ENCODE results near the gene SGPL1.

Gene SGPL1

DNA sequence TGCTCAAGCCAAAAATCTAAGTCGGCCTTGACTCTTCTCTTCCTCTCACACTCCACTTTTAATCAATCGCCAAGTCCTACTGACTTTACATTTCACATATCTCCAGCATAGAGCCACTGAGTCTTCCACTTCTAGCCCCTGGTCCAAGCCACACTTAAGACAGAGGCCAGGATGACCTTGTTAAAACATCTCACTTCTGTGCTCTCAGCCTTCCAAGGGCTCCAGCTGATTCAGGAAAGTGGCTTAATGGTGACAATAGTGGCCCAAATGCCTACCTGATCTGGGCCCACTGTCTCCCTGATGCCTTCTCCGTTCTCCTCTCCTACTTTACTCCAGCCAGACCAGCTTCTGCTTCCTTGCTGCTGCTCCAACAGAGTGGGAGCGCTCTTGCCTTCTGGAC, 35.0 kb upstream of the SGPL1 start:
- DNase-seq (ENCODE audit: low read depth in 2 of 2) = no peak

DNA sequence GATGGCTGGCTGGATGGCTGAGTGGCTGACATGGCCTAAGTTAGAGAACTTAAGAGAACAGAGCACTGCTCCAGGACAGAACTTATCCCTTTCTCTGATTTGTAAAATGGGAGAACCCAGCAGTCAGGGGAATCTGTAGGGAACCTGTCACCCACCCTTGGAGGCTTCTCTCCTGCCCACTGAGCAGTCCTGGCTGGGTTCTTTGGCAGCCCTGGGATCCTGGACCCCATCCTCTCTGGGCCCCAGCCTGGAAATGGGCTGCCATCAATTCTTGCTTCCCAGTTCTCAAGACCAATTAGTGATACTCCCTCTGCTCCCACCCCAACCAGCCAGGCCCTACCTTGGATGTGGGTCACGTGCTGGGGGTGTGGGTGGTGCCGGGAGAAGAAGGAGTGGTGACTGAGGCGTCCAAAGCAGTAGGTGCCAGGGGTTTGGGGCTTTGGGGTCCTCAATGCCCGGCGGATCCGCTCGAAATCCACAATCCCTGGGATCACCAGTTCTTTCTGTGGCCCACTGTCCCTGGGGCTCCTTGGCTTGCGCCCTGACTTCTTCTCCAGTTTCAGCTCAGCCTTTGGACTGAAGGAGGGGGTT, 34.2 kb upstream of the SGPL1 start:
- DNase-seq (ENCODE audit: low read depth in 2 of 2) = no peak

DNA sequence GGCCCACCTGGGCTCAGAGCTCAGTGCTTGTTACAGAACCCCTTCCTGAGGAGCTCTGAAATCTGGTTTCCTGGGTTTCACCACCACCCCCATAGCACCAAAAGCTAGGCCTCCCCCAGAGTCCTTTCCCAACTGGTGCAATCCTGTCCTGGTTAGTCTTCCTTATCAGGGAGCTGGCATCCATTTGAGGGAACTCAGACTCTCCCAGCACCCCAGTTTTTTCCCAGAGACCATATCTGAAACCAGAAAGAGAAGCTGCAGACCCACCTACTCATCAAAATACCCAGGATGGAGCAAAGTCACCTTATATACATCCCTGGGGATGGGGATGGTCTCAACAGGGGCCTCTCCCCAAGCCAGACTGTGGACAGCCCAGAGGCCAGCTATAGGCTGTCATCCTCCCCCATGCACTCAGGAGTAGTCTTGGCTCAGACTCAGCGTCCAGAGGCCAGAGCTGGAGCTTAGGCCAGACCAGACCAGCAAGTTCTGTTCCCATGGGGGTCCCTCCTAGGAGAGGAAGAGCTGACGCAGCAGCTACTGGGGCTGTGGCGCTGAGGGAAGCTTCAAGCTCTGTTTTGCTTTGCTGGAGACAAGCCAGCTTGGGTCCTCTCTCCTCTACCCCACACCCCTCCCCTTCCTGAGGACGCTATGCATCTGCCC, 33.5 kb upstream of the SGPL1 start:
- no peak for DNase-seq (ENCODE audit: low read depth in 2 of 2)

DNA sequence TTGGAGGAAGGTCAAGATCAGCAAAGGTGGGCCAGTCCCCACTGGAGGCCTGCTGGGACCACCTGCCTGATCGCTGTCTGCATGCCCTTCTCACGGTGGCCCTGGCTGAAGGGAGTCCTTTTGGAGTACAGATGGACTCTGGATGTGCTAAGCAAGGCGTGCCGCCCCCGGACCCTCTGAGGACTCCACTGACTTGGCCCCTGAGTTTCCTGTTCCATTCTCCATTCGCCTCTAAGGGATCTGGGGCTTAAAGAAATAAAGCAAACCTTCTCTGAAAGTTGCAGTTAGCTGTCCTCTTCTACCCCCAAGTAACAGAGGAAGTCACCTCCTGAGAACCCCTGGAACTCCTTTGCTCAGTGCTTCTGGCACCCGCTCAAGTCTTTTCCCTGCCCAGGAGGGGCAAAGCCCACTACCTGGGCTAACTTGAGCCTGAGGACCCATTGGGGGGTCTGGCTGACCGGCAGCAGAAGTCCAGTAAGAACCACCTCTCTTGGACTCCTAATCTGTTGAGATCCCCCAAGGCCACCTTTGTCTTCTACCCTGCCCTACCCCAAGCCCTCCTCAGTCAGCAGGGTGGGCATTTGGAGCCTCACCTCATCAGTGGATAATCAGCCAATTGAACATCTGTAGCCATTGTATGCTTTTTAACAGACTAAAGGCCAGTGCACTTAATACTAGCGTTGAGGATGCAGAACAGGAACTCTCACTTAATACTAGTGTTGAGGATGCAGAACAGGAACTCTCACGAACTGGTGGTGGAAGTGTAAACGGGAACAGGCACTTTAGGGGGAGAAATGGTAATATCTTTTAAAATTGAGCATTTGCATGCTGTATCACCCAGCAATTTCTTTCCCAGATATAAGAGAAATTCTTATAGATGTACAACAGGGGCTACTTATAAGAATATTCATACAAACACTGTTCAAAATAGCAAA, 32.7 kb upstream of the SGPL1 start:
- DNase-seq (ENCODE audit: low read depth in 2 of 2) = no peak

DNA sequence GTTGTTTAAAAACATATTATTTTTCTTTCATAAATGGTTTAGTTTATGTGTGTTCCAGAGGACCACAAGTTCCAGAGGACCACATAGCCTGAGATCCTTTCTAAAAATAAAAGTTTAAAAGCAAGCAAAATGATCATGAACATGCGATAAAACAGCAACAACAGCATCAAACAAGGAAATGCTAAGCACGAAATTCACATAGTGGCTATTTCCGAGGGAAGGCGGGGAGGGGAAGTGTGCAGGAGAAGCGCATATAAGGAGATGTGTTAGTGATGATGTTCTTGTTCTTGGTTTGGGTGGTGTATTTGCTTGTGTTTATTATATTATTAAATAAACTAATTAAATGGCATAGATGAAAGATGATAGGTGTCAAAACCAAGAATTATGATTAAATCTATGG, 31.7 kb upstream of the SGPL1 start:
- no peak for DNase-seq (ENCODE audit: low read depth in 2 of 2)

DNA sequence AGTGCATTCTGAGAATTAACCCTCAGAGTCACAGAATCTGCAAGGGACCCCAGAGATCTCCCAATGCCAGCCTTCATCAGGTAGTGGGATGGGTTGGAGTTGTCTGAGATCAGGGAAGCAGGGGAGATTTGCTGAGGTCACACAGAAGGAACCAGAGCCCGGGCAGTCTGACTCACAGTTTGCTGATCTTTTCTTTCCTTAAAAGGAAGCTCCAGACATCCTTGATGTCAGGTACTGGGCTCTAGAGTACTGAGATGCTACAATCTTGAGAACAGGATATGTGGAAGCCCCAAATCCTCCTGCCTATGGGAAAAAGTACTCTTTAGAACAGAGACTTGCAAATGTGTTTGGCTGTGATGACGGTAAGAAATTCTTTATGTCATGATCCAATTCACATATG, 31.3 kb upstream of the SGPL1 start:
- DNase-seq (ENCODE audit: low read depth in 2 of 2) = no peak

DNA sequence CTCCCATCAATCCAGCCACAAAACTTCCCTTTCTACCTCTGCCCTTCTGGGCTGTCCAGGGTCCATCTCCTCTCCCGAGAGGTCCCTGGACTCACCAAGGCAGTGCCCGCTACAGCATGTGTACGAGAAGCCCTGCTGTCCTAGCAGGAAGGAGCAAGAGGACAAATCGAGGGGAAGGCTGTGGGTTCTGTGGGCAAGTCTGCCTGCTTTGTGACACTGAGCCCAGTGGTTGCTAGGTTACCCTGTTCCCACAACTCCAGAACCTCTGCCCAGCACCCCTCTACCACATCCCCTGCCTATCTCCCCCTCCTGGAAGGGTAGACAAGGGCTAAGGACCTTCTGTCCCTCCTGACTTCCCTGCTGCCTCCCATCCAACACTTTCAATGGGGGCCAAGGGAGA, 30.6 kb upstream of the SGPL1 start, which contains the start of gene TBATA:
TSS of gene TBATA (minus strand) at position 188 of the 400 bp plus-strand sequence. CDS start 1,998 bp downstream, outside the sequence.
- no peak for DNase-seq (ENCODE audit: low read depth in 2 of 2)

DNA sequence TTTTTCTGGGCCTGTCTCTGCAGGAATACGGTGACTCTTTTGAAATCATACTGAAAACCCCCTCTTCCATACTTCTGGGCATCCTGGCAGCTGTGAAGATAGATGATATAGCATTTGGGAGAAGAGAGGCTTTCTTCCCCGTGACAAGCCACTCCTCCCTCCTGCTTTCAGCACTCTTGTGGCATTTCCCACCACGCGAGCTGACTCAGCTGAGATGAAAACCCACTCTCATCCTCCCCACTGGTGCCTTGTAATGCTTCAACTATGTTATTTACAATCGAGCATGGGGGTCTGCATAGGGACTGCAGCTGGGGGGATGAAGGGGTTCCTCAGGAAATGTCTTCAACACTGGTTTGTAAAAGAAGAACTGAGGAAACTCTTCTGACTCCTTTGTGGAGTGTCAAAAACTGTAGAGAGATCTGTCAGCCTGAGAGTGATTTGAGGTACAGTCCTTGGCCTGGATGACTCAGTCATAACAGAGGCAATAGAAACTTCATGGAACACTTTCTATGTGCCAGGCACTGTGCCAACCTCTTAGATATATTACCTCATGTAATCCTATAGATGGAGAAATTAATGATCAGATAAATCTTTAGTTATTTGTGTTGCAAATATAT, 28.8 kb upstream of the SGPL1 start:
- DNase-seq (ENCODE audit: low read depth in 2 of 2) = peak; percentile 6 to 8

DNA sequence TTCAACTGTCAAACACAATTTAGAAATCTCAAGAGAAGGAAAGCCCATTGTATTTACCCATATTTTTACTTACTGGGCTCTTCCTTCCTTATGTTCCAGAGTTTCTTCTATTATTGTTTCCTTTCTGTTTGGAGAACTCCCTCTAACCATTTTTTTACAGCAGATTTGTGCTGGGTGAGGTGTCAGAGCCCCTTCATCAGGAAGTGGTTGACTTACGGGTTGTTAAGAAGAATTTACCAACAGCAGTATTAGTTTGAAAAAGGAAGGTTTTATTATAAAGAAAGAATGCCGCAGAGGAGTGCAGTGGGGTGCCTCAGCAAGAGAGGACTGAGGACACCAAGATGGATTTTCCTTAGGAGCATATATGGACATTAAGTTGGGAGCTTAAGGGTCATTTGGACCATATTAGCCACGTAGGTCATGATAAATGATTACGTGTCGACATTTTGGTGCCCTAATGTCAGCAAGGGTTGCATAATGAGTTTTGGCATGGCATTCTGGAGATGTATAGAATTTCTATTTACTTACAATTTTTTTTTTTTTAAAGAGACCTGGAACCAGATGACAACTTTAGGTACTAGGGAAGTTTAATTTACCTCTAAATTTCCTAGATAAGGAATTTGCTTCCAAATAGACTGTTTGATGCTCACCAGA, 24.2 kb upstream of the SGPL1 start:
- no peak for DNase-seq (ENCODE audit: low read depth in 2 of 2)

DNA sequence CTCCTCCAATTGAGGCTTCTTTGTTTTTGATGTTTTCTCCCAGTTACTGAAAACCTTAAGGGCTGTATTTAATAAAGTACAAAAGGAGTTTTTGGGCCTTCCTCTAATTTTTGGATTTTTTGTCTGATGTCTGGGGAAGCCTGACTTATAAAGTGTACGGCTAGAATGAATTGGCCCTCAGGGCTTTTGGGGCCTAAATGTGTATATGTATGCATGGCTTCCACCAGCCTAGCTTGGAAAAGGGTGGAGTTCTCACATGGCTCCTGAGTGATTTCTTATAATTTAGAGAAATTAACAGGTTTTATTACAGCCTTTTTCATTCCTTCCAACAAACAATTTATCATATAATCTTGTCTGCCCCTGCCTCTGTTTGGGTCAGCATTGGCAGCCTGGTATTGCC, 20.1 kb upstream of the SGPL1 start:
- DNase-seq (ENCODE audit: low read depth in 2 of 2) = no peak

DNA sequence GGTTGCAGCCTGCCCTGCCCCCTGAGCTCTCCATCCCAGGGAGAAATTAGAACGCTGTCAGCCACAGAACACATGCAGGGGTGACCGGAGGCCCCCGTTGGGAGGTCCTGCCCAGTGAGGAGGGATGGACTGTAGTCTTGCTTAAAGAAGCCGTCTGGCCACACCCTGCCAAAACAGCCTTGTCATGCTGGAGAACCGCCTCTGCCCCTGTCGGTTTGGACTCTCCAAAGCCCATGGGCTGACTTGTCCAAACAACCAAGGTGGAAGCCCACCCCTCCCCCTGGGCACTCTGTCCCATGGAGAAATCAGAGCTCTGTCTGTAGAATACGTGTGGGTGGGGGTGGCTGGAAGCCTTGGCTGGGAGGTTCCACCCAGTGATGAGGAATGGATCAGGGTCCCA, 17.9 kb upstream of the SGPL1 start:
- DNase-seq (ENCODE audit: low read depth in 2 of 2) = no peak

DNA sequence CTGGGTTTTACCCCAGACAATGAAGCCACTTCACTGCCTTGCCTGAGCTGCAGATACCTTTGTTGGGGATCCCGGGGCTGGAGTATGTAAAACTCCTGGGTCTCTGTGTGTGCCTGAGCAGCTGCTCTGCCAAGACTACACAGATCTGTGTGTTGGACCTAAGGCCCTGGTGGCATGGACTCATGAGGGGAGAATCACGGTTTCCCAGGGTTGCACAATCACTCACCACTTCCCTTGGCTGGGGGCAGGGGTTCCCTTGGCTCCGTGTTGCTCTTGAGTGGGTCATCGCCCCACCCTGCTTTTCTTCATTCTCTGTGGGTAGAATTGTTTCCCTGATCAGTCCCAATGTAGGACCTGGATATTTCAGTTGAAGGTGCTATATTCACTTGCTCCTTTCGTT, 16.6 kb upstream of the SGPL1 start:
- DNase-seq (ENCODE audit: low read depth in 2 of 2) = no peak

DNA sequence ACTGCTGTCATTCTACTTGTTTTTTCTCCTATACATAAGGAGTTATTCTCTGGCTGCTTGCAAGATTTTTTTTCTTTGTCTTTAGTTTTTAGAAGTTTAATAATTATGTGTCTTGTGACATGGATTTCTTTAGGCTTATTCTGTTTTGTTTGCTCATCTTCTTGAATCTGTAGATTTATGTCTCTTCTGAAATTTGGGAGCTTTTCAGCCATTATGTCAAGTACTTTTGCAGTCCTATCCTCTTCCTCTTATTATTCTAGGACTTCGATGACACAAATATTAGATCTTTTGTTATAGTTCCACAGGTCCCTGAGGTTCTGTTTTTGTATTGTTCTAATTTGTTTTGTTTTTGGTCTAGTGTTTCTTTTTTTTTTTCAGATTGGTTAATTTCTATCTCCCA, 13.9 kb upstream of the SGPL1 start:
- no peak for DNase-seq (ENCODE audit: low read depth in 2 of 2)

DNA sequence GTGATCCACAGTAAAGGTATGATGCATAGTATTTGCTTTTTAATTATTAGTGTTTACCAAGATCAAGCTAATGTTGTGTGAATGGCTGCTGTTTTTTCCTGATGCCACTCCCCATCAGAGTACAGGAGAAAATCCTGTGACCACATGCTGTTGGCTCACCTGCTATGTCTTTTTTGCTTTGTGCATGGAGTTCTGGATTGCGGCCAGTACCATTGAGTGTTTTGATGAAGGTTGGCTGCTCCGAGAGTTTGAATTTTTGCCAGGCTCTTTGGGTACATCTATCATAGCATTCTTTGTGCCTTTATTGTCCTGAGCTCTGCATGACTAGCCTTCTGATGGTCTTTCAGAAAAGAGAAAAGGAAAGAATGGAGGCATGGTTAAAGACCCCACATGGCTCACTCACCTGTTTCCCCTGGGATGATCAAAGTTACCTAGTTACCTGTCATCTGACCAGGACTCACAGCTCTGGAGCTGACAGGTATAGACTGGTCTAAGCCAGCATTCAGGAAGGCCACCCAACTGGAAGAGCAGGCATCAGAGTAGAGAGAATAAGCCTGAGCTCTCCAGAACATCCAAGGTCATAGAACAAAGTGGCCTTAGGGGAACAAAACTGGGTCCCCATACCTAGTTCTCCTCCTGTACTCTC, 11.8 kb upstream of the SGPL1 start:
- DNase-seq (ENCODE audit: low read depth in 2 of 2) = no peak

DNA sequence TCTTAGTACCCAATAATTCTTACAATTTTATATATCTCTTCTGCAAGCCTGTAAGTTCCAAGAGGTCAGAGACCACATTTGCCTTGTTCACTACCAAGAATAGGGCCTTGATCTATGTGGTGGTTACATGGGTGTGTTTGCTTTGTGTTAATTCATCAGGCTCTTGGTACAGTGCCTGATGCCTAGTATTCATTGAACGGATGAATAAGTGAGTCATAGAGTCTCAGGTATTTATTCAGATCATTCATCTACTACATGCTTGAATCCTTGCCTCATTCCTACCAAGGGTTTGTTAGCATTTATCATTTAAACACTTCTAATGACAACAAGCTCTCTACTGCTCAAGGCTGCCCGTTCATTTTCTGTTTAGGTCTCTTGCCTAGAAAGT, 11.3 kb upstream of the SGPL1 start:
- DNase-seq (ENCODE audit: low read depth in 2 of 2) = no peak

DNA sequence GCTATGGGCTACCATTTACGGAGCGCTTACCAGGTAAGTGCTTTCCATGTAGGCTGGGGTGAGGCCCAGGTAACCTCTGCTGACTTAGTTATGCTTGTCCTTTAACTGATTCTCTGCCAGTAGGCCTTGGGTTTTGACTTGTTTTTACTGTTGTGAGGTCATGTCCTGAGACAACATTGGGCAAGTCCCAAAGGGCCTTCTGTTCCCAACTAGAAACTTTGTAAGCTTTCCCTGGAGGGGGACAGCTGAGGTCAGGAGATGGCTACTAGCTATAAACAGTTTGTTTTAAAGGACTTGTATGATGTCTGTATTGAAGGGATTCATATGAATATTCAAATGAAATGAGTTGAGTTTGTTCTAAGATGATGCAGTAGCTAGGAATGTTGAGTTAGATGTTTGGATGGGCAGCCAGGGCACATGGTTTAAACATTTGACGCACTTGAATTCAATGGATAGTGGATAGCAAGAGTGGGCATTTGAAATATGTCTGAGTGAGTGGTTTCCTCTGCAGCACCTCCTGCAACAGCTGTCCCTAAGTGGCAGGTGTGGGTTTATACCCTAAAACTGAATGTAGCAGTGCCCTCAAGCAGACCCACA, 10.0 kb upstream of the SGPL1 start:
- DNase-seq (ENCODE audit: low read depth in 2 of 2) = no peak

DNA sequence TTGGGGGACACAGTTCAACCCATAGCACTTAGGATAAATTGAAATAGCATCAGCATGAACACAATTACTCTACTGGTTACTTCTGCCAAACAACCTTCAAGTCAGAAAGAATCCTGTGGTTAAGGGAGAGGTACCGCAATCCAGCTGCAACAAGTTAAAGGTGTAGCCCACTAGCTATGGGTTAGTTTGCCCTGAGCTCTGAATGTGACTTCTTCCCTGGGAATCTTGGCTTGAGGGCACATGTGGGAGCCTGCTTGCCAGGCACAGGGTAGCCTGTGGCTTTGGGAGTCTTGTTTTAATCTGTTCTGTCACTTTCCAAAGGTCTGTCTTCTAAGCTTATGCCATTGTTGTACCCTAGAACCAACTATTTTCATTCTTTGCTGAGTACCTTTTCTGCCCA, 8.9 kb upstream of the SGPL1 start:
- DNase-seq (ENCODE audit: low read depth in 2 of 2) = no peak

DNA sequence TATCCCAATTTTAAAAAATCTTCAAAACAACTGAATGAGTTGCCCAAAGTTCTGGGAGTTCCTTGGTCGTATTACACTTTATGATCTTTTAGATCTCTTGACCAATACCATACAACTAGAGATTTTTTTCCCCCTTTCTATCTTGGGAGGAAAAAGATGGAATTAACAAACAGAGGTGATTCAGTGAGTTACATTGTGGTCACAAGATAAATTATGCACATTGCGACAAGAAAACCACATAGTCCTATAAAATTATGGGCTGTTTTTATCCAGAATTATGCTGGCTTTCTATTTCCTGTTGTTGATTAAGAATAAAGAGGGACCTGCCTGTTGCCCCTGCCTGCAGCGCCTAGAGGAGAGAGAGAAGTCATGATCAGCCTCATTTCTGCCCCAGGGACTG, 8.2 kb upstream of the SGPL1 start:
- DNase-seq (ENCODE audit: low read depth in 2 of 2) = no peak

DNA sequence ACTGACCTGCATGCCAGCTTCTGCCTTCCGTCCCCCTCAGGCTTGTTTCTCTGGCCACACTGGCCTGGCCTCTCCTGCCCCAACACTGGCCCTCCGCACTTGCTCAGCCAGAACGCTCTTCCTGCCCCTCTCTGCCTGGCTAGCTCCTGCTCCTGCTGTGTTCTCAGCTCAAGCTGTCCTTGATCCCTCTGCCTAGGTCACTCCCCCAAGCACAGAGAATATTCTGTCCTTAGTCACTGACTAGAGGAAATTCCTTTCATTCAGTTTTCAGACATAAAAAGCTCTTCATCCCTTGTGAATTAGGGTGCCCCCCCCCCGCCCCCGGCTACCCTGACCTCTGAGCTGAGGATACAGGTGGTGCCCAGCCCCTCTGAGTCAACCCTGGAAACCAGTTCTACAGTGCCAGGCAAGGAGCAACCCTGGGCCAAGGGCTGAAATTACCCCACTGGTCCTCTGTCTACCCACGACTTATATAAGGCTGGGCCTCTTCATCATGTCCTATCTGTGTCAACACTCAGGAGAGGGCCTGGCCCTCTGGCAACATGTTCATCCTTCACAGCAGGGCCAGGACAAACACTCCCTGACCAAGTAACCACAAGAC, 6.6 kb upstream of the SGPL1 start:
- DNase-seq (ENCODE audit: low read depth in 2 of 2) = no peak

DNA sequence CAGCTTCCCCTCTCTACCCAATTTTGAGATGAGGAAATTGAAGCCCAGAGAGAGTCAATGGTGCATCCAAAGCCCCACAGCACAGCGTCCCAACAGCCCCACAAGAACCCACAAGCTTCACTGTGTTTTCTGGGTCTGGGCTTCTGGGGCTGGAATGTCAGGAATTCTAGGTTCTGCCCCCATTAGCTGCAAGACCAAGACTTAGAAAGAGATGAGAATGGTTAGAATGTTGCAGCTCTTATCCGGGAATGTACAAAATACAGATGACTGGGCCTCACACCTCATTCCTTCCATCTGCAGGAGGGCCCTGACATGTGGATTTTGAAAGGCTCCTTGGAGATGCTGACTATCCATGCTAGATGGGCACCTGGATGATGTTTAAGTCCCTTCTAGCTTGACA, 6.0 kb upstream of the SGPL1 start:
- no peak for DNase-seq (ENCODE audit: low read depth in 2 of 2)

DNA sequence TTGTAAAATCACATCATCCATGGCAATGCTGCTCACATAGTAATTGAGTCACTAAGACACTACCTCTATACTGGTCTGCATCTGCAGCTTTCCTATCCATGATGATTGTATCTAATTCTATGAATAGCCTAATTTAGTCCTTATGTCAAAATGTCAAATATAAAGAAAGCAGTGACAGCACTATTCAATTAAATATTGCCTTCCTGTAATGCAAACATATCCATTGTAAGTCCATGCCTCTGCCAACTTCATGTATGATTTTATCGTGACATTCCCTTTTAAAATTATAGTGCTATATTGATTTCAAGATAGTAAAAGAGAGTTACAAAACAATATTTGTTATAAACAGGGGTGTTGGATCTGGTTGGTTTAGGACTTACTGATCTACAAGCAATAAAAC, 4.8 kb upstream of the SGPL1 start:
- DNase-seq (ENCODE audit: low read depth in 2 of 2) = no peak
